Measurements from ENCODE around the gene ESPNL.

- no peak for TF ChIP-seq CTCF (IDR thresholded peaks at IDR 0.05; ENCODE audit: borderline replicate concordance, extremely low read depth, low read length, poor library complexity, severe bottlenecking)
- TF ChIP-seq EZH2 (IDR thresholded peaks at IDR 0.05; ENCODE audit: borderline replicate concordance, low read depth, low read length, severe bottlenecking), result no peak
Observed at GRCh38 chr2:238116298-238117198, 16.4 kb downstream of the ESPNL start.

All from DND-41 (cell line).